Measurements from ENCODE around the gene FKBP1A. TPM values are rescaled to one million over a fixed set of nuclear protein-coding genes. Genes with fewer than 3 reads are reported as not detected.

The FKBP1A gene
- total RNA-seq, 2 experiments from 2014 or later: 247 to 252 TPM

- DNase-seq: no peak
- Mint-ChIP-seq H3K27ac (no peak overlapping the region), H3K4me1 (ENCODE audit: low read depth) (peaks cover 13% of the 10 kb centered on the region), H3K27me3 (no peaks in the 10 kb centered on the region), H3K36me3 (no peaks in the 10 kb centered on the region), H3K4me3 (no peak overlapping the region), H3K9me3 (no peaks in the 10 kb centered on the region)
- ChIA-PET CTCF (interaction anchor here (5.7 kb wide), 1 partner anchor 118 kb away, joined by 59 read pairs; no protein-coding TSS in a partner anchor), POLR2A (no interaction called here)
- intact Hi-C loops (cut with micrococcal nuclease): no loop called here
Measured at GRCh38 chr20:1319051-1319450, 73.8 kb downstream of the FKBP1A start.

Other genes starting within 250 kb of the FKBP1A start
- 1 to 10 TPM in 1 of 2 experiments, under 1 TPM in 1; 0.63 to 1.3 TPM for gene TMEM74B, start 208.1 kb downstream of the FKBP1A start, total RNA-seq
- gene C20orf202, start 189.6 kb downstream of the FKBP1A start, total RNA-seq: not detected
- gene RAD21L1, start 167.0 kb downstream of the FKBP1A start, total RNA-seq: not detected
- 1 to 10 TPM; 3.4 to 4.3 TPM for gene SNPH, start 126.8 kb downstream of the FKBP1A start, total RNA-seq
- 1 to 10 TPM; 4.4 to 5.9 TPM for gene SDCBP2, start 63.9 kb downstream of the FKBP1A start, total RNA-seq
- 10 to 100 TPM; 81.8 to 83.1 TPM for gene NSFL1C, start 73.8 kb upstream of the FKBP1A start, total RNA-seq
- gene SIRPB2, start 98.4 kb upstream of the FKBP1A start, total RNA-seq: not detected
- gene SIRPD, start 164.7 kb upstream of the FKBP1A start, total RNA-seq: not detected
- gene SIRPB1, start 227.0 kb upstream of the FKBP1A start, total RNA-seq: 1 to 10 TPM; 1.3 to 2.0 TPM

Measured in activated CD4-positive, alpha-beta memory T cell treated with anti-CD3 and anti-CD28 coated beads for 36 hours (primary cell).